IMR-90 (cell line): ENCODE results near the gene P2RX5. TPM values are rescaled to one million over a fixed set of nuclear protein-coding genes. Genes with fewer than 3 reads are reported as not detected.

Source experiments
- ATAC-seq: fragments of 200-7000 bp; cut with Tn5 transposase; 2 replicates; pipeline ENCODE4 v1.9.1; 2020; ENCODE audit warnings: low read depth, mild to moderate bottlenecking, moderate library complexity
- BruUV-seq: library from RNA; stranded (reverse); fragments of 400-500 nt; replicated peaks from 2 replicates; lab custom pipeline; 2021; lab: Mats Ljungman, UMichigan
- CTCF ChIA-PET: fragments of 300-600 bp; formaldehyde crosslinking; extraction: SDS; loops from one replicate; lab custom pipeline; 2021; ENCODE audit warnings: antibody characterized with exemption; lab: Yijun Ruan, JAX
- POLR2A ChIA-PET: fragments of 300-600 bp; sonication (Branson Sonifier 250); formaldehyde crosslinking; loops from one replicate; lab custom pipeline; 2022; ENCODE audit warnings: antibody characterized with exemption; ENCODE audit not compliant: unreplicated experiment; lab: Charles Lee
- DNase-seq: peaks from one replicate; pipeline ENCODE4 v3.0.0; 2013
- H2AFZ ChIP-seq: replicated peaks from 2 replicates; pipeline ENCODE3; 2013; ENCODE audit warnings: low read length, mild to moderate bottlenecking; ENCODE audit not compliant: poor library complexity
- H2AK5ac ChIP-seq: 2 replicates; pipeline ENCODE4 v1.6.1; 2013; ENCODE audit warnings: low read depth, low read length, inconsistent platforms
- H2AK9ac ChIP-seq: replicated peaks from 2 replicates; pipeline ENCODE3; 2013; ENCODE audit warnings: mild to moderate bottlenecking, low read depth, low read length, moderate library complexity; ENCODE audit not compliant: poor library complexity
- H2BK120ac ChIP-seq: 2 replicates; pipeline ENCODE4 v1.6.1; 2013; ENCODE audit warnings: low read depth, low read length, inconsistent platforms
- H2BK15ac ChIP-seq: 3 replicates; pipeline ENCODE4 v1.6.1; 2013; ENCODE audit warnings: low read depth, low read length, inconsistent platforms
- H2BK20ac ChIP-seq: 2 replicates; pipeline ENCODE4 v1.6.1; 2013; ENCODE audit warnings: low read depth, mild to moderate bottlenecking, inconsistent platforms, low read length, moderate library complexity
- H2BK5ac ChIP-seq: 2 replicates; pipeline ENCODE4 v1.6.1; 2013; ENCODE audit warnings: mild to moderate bottlenecking, low read depth, low read length, inconsistent platforms; ENCODE audit not compliant: poor library complexity, severe bottlenecking
- H3K14ac ChIP-seq: replicated peaks from 2 replicates; pipeline ENCODE4 v1.6.1; 2013; ENCODE audit warnings: low read depth, low read length, inconsistent platforms
- H3K18ac ChIP-seq: 2 replicates; pipeline ENCODE4 v1.6.1; 2013; ENCODE audit warnings: low read depth, low read length, control low read depth
- H3K23ac ChIP-seq: 2 replicates; pipeline ENCODE4 v1.6.1; 2013; ENCODE audit warnings: low read depth, low read length, inconsistent platforms
- H3K27ac ChIP-seq: 2 replicates; pipeline ENCODE4 v1.5.1; 2013; ENCODE audit warnings: mild to moderate bottlenecking, control low read depth, low read length; ENCODE audit not compliant: insufficient read depth
- H3K27me3 ChIP-seq: 2 replicates; pipeline ENCODE4 v1.6.1; 2013; ENCODE audit warnings: low read length; ENCODE audit not compliant: control insufficient read depth, insufficient read depth
- H3K36me3 ChIP-seq: 2 replicates; pipeline ENCODE4 v1.6.1; 2013; ENCODE audit warnings: low read length, mixed read lengths; ENCODE audit not compliant: control insufficient read depth, insufficient read depth
- H3K4ac ChIP-seq: 2 replicates; pipeline ENCODE4 v1.6.1; 2013; ENCODE audit warnings: low read depth, low read length, inconsistent platforms
- H3K4me1 ChIP-seq: 2 replicates; pipeline ENCODE4 v1.6.1; 2013; ENCODE audit warnings: low read length, mixed read lengths; ENCODE audit not compliant: control insufficient read depth, insufficient read depth
- H3K4me2 ChIP-seq: 2 replicates; pipeline ENCODE4 v1.6.1; 2013; ENCODE audit warnings: low read depth, mild to moderate bottlenecking, control low read depth, low read length, moderate library complexity
- H3K4me3 ChIP-seq: 2 replicates; pipeline ENCODE4 v1.5.1; 2013; ENCODE audit warnings: low read depth, mild to moderate bottlenecking, control low read depth, low read length, moderate library complexity; ENCODE audit not compliant: insufficient read depth
- H3K56ac ChIP-seq: 2 replicates; pipeline ENCODE4 v1.6.1; 2013; ENCODE audit warnings: low read length, inconsistent platforms; ENCODE audit not compliant: insufficient read depth; ENCODE audit errors: extremely low read depth
- H3K79me1 ChIP-seq, 2 experiments: 2 replicates each; pipeline ENCODE4 v1.6.1; 2013; ENCODE audit warnings: low read length in 2 of 2, inconsistent platforms in 1 of 2, low read depth in 1 of 2
- H3K9ac ChIP-seq: 2 replicates; pipeline ENCODE4 v1.6.1; 2013; ENCODE audit warnings: low read depth, low read length, control low read depth
- H3K9me1 ChIP-seq: 2 replicates; pipeline ENCODE4 v1.6.1; 2013; ENCODE audit warnings: low read length, inconsistent platforms; ENCODE audit not compliant: insufficient read depth
- H3K9me3 ChIP-seq: 2 replicates; pipeline ENCODE4 v1.6.1; 2013; ENCODE audit warnings: low read length; ENCODE audit not compliant: control insufficient read depth, insufficient read depth
- H4K20me1 ChIP-seq: 2 replicates; pipeline ENCODE4 v1.6.1; 2013; ENCODE audit warnings: low read length, inconsistent platforms; ENCODE audit not compliant: insufficient read depth
- H4K5ac ChIP-seq: 2 replicates; pipeline ENCODE4 v1.6.1; 2013; ENCODE audit warnings: mild to moderate bottlenecking, low read depth, low read length, control low read depth
- H4K8ac ChIP-seq, 2 experiments: 2 replicates each; pipeline ENCODE4 v1.6.1; 2013; ENCODE audit warnings: low read depth in 2 of 2, low read length in 2 of 2, control low read depth in 1 of 2, inconsistent platforms in 1 of 2
- H4K91ac ChIP-seq: 2 replicates; pipeline ENCODE4 v1.6.1; 2013; ENCODE audit warnings: low read depth, low read length, inconsistent platforms; ENCODE audit not compliant: insufficient read depth
- BHLHE40 ChIP-seq: fragments of 150-350 bp; IDR thresholded peaks from 2 replicates; pipeline ENCODE4 v1.6.1; 2016; ENCODE audit warnings: mild to moderate bottlenecking, low read depth, low read length
- CEBPB ChIP-seq: IDR thresholded peaks from 2 replicates; pipeline ENCODE4 v1.6.1; 2012; ENCODE audit warnings: low read depth, low read length, improper control_type of control experiment
- CHD1 ChIP-seq: IDR thresholded peaks from 2 replicates; pipeline ENCODE4 v1.6.1; 2012; ENCODE audit warnings: low read depth, low read length, improper control_type of control experiment
- CTCF ChIP-seq: conservative IDR thresholded peaks from 2 replicates; pipeline ENCODE4 v1.5.1; 2012; ENCODE audit warnings: mild to moderate bottlenecking, low read depth, low read length, improper control_type of control experiment
- ELK1 ChIP-seq: fragments of 150-350 bp; IDR thresholded peaks from 2 replicates; pipeline ENCODE4 v1.6.1; 2016; ENCODE audit warnings: low read depth, mild to moderate bottlenecking, low read length, moderate library complexity, borderline replicate concordance
- FOS ChIP-seq: fragments of 150-350 bp; IDR thresholded peaks from 2 replicates; pipeline ENCODE4 v1.6.1; 2016; ENCODE audit warnings: low read depth, low read length
- MAFK ChIP-seq: IDR thresholded peaks from 2 replicates; pipeline ENCODE4 v1.6.1; 2012; ENCODE audit warnings: low read depth, low read length, improper control_type of control experiment
- MAZ ChIP-seq: IDR thresholded peaks from 2 replicates; pipeline ENCODE4 v1.6.1; 2012; ENCODE audit warnings: low read depth, mild to moderate bottlenecking, low read length, improper control_type of control experiment, moderate library complexity, borderline replicate concordance
- MXI1 ChIP-seq: IDR thresholded peaks from 2 replicates; pipeline ENCODE4 v1.6.1; 2012; ENCODE audit warnings: low read depth, mild to moderate bottlenecking, low read length, moderate library complexity, borderline replicate concordance
- NFE2L2 ChIP-seq: fragments of 150-350 bp; IDR thresholded peaks from 2 replicates; pipeline ENCODE4 v1.6.1; 2016; ENCODE audit warnings: low read depth, mild to moderate bottlenecking, low read length
- POLR2A ChIP-seq: IDR thresholded peaks from 2 replicates; pipeline ENCODE4 v1.6.1; 2012; ENCODE audit warnings: mild to moderate bottlenecking, low read depth, low read length
- RAD21 ChIP-seq: IDR thresholded peaks from 2 replicates; pipeline ENCODE4 v1.6.1; 2012; ENCODE audit warnings: low read length, improper control_type of control experiment
- RCOR1 ChIP-seq: IDR thresholded peaks from 2 replicates; pipeline ENCODE4 v1.6.1; 2012; ENCODE audit warnings: mild to moderate bottlenecking, low read length, improper control_type of control experiment; ENCODE audit not compliant: insufficient replicate concordance
- RFX5 ChIP-seq: IDR thresholded peaks from 2 replicates; pipeline ENCODE4 v1.8.0; 2012; ENCODE audit warnings: low read depth, mild to moderate bottlenecking, low read length, moderate library complexity
- SMC3 ChIP-seq: fragments of 150-350 bp; IDR thresholded peaks from 2 replicates; pipeline ENCODE4 v1.6.1; 2016; ENCODE audit warnings: low read depth, mild to moderate bottlenecking, antibody characterized with exemption, low read length, moderate library complexity
- USF2 ChIP-seq: fragments of 150-350 bp; IDR thresholded peaks from 2 replicates; pipeline ENCODE4 v1.6.1; 2017; ENCODE audit warnings: mild to moderate bottlenecking, antibody characterized with exemption, low read length, low read depth
- WGBS, 2 experiments: methylation state at CpG; one replicate each; pipeline versions ENCODE4 v1.1.5 to v1.1.7; 2013; ENCODE audit warnings: missing lambda C conversion rate in 2 of 2; ENCODE audit not compliant: insufficient read length in 1 of 2; ENCODE audit errors: extremely low coverage in 2 of 2; 5-methylcytosine and 5-hydroxymethylcytosine counted together
- dilution Hi-C: fragments of 300-500 bp; cut with HindIII; formaldehyde crosslinking; loops from one replicate; pipeline ENCODE4 v1.14.3; 2018; ENCODE audit warnings: low sequenced_read_pairs; ENCODE audit not compliant: unreplicated experiment
- in situ Hi-C: fragments of 300-500 bp; cut with MboI; formaldehyde crosslinking; loops from 3 replicates; pipeline ENCODE4 v1.14.3; 2019; ENCODE audit warnings: low sequenced_read_pairs, inconsistent platforms, mixed read lengths
- intact Hi-C: fragments of 100-400 bp; cut with micrococcal nuclease; formaldehyde crosslinking; loops from 2 replicates; pipeline ENCODE4 v1.10.0; 2022
- polyA plus RNA-seq, 3 experiments: library from polyadenylated mRNA; depleted of rRNA; stranded (reverse); fragments of >200 nt; gene quantifications; 2 replicates each; pipeline ENCODE4 v1.2.3, GENCODE V29; 2012; ENCODE audit warnings: low replicate concordance in 1 of 3
- total RNA-seq: library from RNA; depleted of rRNA; stranded (reverse); fragments of >200 nt; gene quantifications from 2 replicates; pipeline ENCODE4 v1.2.3, GENCODE V29; 2012

The P2RX5 gene
- total and polyA plus RNA-seq, 2 of the 4 experiments (the other 2 are of a cell fraction) = 1.8 to 3.7 TPM

GRCh38 chr17:3672571-3672970, 23.4 kb downstream of the P2RX5 start:
- no peak overlapping the region for H3K4me2 ChIP-seq
- H2AFZ ChIP-seq = no peak overlapping the region
- H2BK5ac ChIP-seq = no peak overlapping the region
- POLR2A ChIA-PET = no interaction called here
- no peak overlapping the region for H2AK9ac ChIP-seq
- no peak overlapping the region for H4K5ac ChIP-seq
- no peak overlapping the region for H4K91ac ChIP-seq
- H3K9me1 ChIP-seq = peaks cover 12% of the 10 kb centered on the region
- no peak overlapping the region for H4K8ac ChIP-seq
- WGBS, 2 experiments = no CpG with 5 or more reads among the region's 4 CpGs
- no peak overlapping the region for H2AK5ac ChIP-seq
- H4K20me1 ChIP-seq = peaks cover 18% of the 10 kb centered on the region
- dilution Hi-C loops (no loop called here), in situ Hi-C loops (no loop called here), intact Hi-C loops (no loop called here)
- DNase-seq (no peak), ATAC-seq (no peak)
- H3K56ac ChIP-seq = no peak overlapping the region
- H2BK15ac ChIP-seq = no peak overlapping the region
- no peak overlapping the region for H3K4ac ChIP-seq
- no peaks in the 10 kb centered on the region for H3K36me3 ChIP-seq
- H3K18ac ChIP-seq = no peak overlapping the region
- H3K4me1 ChIP-seq = no peaks in the 10 kb centered on the region
- no peak overlapping the region for H3K27ac ChIP-seq
- no peak overlapping the region for H2BK120ac ChIP-seq
- no peak overlapping the region for H3K14ac ChIP-seq
- BruUV-seq = no TSS peak
- CTCF ChIA-PET = interaction anchor here (0.7 kb wide), 1 partner anchor 10 kb away, joined by 3 read pairs; no protein-coding TSS in a partner anchor
- no peak for TF ChIP-seq NFE2L2
- no peak for TF ChIP-seq BHLHE40
- TF ChIP-seq MAFK = no peak
- no peak for TF ChIP-seq RCOR1
- TF ChIP-seq CEBPB = no peak
- TF ChIP-seq RFX5 = no peak
- TF ChIP-seq CTCF = no peak
- no peak for TF ChIP-seq USF2
- TF ChIP-seq MAZ = no peak
- TF ChIP-seq ELK1 = no peak
- no peak for TF ChIP-seq RAD21
- TF ChIP-seq SMC3 = no peak
- TF ChIP-seq FOS = no peak
- TF ChIP-seq POLR2A = no peak
- TF ChIP-seq MXI1 = no peak
- no peak for TF ChIP-seq CHD1
- no peak overlapping the region for H3K23ac ChIP-seq
- peaks cover 6 to 31% of the 10 kb centered on the region in 2 experiments; a peak in 2 of 4 replicates for H3K79me1 ChIP-seq
- no peak overlapping the region for H2BK20ac ChIP-seq
- no peaks in the 10 kb centered on the region for H3K27me3 ChIP-seq
- no peak overlapping the region for H3K9ac ChIP-seq
- no peak overlapping the region for H3K4me3 ChIP-seq
- H3K9me3 ChIP-seq = no peaks in the 10 kb centered on the region
